ENCODE results near the gene AGAP9. TPM values are rescaled to one million over a fixed set of nuclear protein-coding genes. Genes with fewer than 3 reads are reported as not detected.

Gene AGAP9
- total RNA-seq, 3 donors from 2014 or later (not counting 1 experiment from before 2014, with no cell fraction given) = 4.6 to 11.1 (median 8.7) TPM

DNA sequence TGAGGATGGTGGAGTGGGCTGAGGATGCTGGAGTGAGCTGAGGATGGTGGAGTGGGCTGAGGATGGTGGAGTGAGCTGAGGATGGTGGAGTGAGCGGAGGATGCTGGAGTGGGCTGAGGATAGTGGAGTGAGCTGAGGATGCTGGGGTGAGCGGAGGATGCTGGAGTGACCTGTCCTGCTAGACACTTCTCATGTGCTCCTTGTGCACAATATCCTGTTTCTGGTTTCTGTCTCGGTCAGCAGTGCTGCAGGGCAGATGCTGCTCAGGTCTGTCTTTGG lies 68.7 kb downstream of the AGAP9 start:
- H3K27ac ChIP-seq (ENCODE audit: low read length) = no peak overlapping the region
- TF ChIP-seq CTCF (IDR thresholded peaks at IDR 0.05) = no peak
- H3K27me3 Mint-ChIP-seq (ENCODE audit: low read depth in 2 of 2) = peaks cover 0 to 3% of the 10 kb centered on the region in 2 donors
- H3K36me3 Mint-ChIP-seq = no peaks in the 10 kb centered on the region
- no peaks in the 10 kb centered on the region for H3K36me3 ChIP-seq (ENCODE audit: control insufficient read depth, insufficient read depth, low read length)
- no peaks in the 10 kb centered on the region for H3K27me3 ChIP-seq (ENCODE audit: control insufficient read depth, insufficient read depth, low read length)
- intact Hi-C loops (cut with micrococcal nuclease) = no loop called here
- no peak for ATAC-seq
- DNase-seq = no peak
- H3K4me1 ChIP-seq (ENCODE audit: control insufficient read depth, insufficient read depth, low read length) = no peaks in the 10 kb centered on the region
- no peaks in the 10 kb centered on the region for H3K9me3 Mint-ChIP-seq
- H3K4me3 ChIP-seq (ENCODE audit: low read length) = no peak overlapping the region
- H3K9me3 ChIP-seq (ENCODE audit: control insufficient read depth, insufficient read depth, low read length) = no peaks in the 10 kb centered on the region
- H3K27ac Mint-ChIP-seq = no peak overlapping the region
- 85% methylated on average over 3 of the region's 3 CpGs for WGBS (ENCODE audit: insufficient coverage)
- H3K4me1 Mint-ChIP-seq = no peaks in the 10 kb centered on the region
- H3K4me3 Mint-ChIP-seq = no peak overlapping the region

DNA sequence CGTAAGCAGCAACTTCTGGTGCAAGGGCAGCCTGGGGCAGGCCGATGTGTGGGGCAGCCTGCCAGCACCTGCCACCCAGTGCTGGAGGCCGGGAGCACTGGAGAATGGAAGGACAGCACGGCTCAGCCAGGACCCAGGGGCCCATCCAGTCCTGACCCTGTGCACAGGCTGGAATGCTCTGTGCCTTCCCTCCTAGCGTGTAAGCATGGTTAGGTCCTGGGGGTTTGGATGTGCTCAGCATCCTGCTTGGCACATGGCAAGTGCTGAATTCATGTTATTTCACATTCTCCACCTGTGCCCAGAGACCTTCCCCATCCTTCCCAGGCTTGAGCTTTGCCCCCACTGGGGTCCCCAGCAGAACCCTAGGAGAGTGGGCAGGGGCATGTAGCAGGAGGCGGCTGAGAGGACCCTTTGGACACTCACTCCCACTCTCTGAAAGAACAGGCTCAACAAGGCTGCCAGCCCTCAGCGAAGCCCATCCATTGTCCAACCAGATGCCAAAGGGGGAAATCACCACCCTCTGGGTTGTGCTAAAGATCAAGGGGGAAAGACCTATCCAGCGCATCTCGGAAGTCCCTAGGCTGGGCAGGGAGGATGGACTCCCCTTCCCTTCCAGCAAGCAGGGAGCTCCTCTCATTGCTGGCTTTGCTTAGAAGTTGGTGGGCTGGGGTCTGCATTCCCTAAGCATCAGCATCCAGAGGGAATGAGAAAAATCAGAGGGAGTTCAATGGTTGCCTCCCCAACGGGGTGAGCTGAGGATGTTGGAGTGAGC lies 69.2 kb downstream of the AGAP9 start:
- H3K36me3 ChIP-seq (ENCODE audit: control insufficient read depth, insufficient read depth, low read length) = no peaks in the 10 kb centered on the region
- no peak for TF ChIP-seq CTCF (IDR thresholded peaks at IDR 0.05)
- no peak overlapping the region for H3K4me3 ChIP-seq (ENCODE audit: low read length)
- no peak overlapping the region for H3K27ac ChIP-seq (ENCODE audit: low read length)
- Mint-ChIP-seq H3K27ac (no peak overlapping the region), H3K27me3 (ENCODE audit: low read depth in 2 of 2) (peaks cover 0 to 3% of the 10 kb centered on the region in 2 donors), H3K4me3 (no peak overlapping the region), H3K36me3 (no peaks in the 10 kb centered on the region), H3K4me1 (no peaks in the 10 kb centered on the region), H3K9me3 (no peaks in the 10 kb centered on the region)
- ATAC-seq (no peak), DNase-seq (no peak)
- no peaks in the 10 kb centered on the region for H3K9me3 ChIP-seq (ENCODE audit: control insufficient read depth, insufficient read depth, low read length)
- H3K4me1 ChIP-seq (ENCODE audit: control insufficient read depth, insufficient read depth, low read length) = no peaks in the 10 kb centered on the region
- 83% methylated on average over 10 of the region's 10 CpGs for WGBS (ENCODE audit: insufficient coverage)
- no peaks in the 10 kb centered on the region for H3K27me3 ChIP-seq (ENCODE audit: control insufficient read depth, insufficient read depth, low read length)
- intact Hi-C loops (cut with micrococcal nuclease) = no loop called here

DNA sequence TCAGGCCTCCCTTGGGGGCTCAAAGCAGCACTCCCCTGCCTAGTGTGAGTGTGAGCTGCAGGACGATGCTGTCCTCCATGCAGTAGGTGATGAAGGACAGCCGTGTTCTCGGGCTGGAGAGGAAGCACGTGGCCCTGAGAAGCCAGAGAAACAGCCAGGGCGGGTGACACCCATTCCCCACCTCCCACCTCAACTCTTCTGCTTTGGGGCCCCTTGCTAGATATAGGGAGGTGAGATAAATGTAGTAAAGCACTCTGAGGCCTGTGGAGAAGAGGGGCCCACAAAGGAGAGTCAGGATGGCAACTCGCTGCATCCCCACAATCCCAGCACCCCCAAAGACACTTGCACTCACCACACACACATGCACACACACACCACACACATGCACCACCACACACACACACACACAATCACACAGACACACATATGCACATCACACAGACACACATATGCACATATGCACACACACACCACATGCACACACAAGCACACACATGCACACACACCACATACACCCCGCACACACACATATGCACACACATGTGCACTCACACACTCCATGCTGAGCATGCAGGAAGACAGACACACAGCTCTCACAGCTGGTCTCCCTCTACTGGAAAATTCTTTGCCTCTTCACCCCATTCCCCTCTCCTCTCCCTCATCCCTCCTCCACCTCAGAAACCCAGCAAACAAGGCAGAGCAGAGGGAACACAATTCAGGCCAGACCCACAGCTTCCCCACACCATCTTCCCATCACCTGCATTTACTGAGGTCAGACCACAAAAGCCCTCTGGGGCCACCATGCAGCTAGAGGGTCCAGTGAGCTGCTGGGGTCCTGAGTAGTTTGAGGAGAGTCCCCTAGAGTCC lies 70.1 kb downstream of the AGAP9 start:
- Mint-ChIP-seq H3K4me1 (no peaks in the 10 kb centered on the region), H3K27ac (no peak overlapping the region), H3K9me3 (no peaks in the 10 kb centered on the region), H3K4me3 (no peak overlapping the region), H3K27me3 (ENCODE audit: low read depth in 2 of 2) (peaks cover 0 to 3% of the 10 kb centered on the region in 2 donors), H3K36me3 (no peaks in the 10 kb centered on the region)
- WGBS (ENCODE audit: insufficient coverage) = 56% methylated on average over 6 of the region's 7 CpGs
- Histone ChIP-seq H3K4me3 (ENCODE audit: low read length) (no peak overlapping the region), H3K27me3 (ENCODE audit: control insufficient read depth, insufficient read depth, low read length) (no peaks in the 10 kb centered on the region), H3K9me3 (ENCODE audit: control insufficient read depth, insufficient read depth, low read length) (no peaks in the 10 kb centered on the region), H3K27ac (ENCODE audit: low read length) (no peak overlapping the region), H3K4me1 (ENCODE audit: control insufficient read depth, insufficient read depth, low read length) (no peaks in the 10 kb centered on the region), H3K36me3 (ENCODE audit: control insufficient read depth, insufficient read depth, low read length) (no peaks in the 10 kb centered on the region)
- ATAC-seq (no peak), DNase-seq (no peak)
- intact Hi-C loops (cut with micrococcal nuclease) = no loop called here
- no peak for TF ChIP-seq CTCF (IDR thresholded peaks at IDR 0.05)

Measured in natural killer cell (primary cell).